IPS-NIHi11 (cell line): ENCODE data around the gene KIF7.
"Not testable (repeated sequence)": the region's sequence is repeated elsewhere in the genome, so short reads cannot be mapped to it uniquely, and the experiment has no call there.

Source experiments
- DNase-seq: peaks from one replicate; pipeline ENCODE4 v3.0.0; 2012; ENCODE audit warnings: mixed read lengths, low spot score

Gene KIF7

GRCh38 chr15:89621547-89621946 lies 33.7 kb downstream of the KIF7 start:
- no peak for DNase-seq

GRCh38 chr15:89616228-89616627 lies 39.0 kb downstream of the KIF7 start:
- no peak for DNase-seq

GRCh38 chr15:89615135-89615534 lies 40.1 kb downstream of the KIF7 start:
- no peak for DNase-seq

DNA sequence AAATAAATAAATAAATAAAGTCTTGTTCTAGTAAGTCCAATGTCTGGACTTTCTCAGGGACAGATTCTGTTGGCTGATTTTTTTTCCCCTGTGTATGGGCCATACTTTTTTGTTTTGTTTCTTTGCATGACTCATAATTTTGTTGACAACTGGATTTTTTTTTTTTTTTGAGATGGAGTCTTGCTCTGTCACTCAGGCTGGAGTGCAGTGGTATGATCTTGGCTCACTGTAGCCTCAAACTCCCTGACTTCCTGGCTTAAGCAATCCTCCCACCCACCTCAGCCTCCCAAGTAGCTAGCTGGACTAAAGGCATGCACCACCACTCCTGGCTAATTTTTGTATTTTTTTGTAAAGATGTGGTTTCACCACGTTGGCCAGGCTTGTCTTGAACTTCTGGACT lies 41.1 kb downstream of the KIF7 start:
- no peak for DNase-seq

DNA sequence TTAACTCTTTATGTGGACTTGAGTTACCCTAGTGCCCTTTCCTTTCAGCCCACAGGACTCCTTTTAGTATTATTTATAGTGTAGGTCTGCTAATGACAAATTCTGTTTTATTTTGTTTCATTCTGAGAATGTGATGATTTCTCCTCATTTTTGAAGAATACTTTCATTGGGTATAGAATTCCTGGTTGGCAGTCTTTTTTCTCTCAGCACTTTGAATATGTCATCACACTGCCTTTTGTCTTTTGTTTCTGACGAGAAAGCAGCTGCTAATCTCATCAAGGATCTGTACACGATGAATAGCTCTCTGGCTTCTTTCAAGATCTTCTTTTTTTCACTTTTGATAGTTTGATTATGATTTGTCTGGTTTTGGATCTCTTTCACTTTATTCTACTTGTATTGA lies 42.2 kb downstream of the KIF7 start:
- no peak for DNase-seq

- no peak for DNase-seq
Observed at GRCh38 chr15:89611317-89611716, 44.0 kb downstream of the KIF7 start.

DNA sequence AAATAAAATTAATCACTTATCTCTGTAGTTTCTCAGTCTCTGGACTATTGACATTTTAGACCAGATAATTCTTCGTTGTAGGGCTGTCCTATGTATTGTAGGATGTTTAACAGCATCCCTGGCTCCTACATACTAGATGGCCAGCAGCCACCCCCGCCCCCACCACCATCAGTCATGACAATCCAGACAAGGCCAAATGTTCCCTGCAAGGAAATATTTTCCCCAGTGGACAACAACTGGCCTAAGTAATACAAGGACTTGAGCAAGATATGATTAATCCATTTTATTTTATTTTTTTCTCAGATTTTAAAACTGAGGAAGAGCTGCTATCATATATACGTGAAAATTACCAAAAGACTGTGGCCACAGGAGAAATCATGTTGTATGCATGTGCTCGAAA lies 56.2 kb downstream of the KIF7 start:
- no peak for DNase-seq

DNA sequence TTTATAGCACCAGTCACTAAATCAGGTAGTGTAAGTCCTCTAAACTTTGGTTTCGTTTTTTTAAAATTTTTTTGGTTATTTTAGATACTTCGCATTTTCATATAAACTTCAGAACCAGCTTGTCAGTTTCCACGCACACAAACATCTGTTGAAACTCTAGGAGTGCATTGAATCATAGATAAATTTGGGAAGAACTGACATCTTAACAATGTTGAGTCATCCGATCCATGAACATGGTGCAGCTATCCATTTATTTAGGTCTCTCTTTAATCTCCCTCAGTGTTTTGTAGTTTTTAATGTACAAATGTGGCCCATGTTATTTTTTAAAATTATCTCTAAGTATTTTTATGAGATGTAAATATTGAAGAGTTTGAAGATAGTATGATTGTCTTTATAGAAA lies 62.2 kb downstream of the KIF7 start:
- no peak for DNase-seq

DNA sequence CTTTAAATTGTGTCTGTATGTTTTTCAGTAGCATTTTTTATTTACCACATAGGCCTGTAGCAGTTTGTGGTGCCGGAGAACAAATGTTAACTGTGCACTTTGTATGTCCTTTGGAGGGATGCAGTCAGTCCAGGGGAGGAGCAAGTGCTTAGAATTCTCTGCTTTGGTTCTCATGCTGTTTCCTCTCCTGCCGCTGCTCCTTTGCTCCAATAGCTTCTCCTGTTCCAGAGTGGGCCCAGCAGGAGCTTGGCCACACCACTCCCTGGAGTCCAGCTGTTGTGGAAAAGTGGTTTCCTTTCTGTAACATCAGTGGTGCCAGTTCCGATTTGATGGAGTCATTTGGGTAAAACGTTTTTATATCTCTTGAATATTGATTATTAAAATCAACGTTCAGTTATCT lies 63.4 kb downstream of the KIF7 start:
- DNase-seq, result no peak

DNA sequence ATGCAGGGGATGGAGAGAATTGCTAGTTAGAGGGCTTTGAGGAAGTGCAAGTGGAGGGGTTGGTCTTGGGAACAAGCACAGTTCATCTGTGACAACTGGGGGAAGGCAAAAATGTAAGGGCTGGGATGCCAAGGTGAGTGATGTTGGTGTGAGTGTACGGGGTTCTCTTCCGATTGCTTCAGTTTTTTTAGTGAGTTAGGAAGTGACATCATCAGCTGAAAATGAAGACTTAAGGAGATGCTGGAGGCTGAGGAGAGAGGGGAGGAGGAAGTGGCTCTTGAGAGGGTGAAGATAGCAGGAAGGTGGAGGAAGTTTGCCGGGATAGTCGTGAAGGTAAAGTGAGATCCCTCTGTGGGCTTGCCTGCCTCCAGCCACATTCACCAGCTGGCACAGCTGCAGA lies 67.3 kb downstream of the KIF7 start:
- no peak for DNase-seq

GRCh38 chr15:89586651-89587050 lies 68.6 kb downstream of the KIF7 start:
- no peak for DNase-seq

DNA sequence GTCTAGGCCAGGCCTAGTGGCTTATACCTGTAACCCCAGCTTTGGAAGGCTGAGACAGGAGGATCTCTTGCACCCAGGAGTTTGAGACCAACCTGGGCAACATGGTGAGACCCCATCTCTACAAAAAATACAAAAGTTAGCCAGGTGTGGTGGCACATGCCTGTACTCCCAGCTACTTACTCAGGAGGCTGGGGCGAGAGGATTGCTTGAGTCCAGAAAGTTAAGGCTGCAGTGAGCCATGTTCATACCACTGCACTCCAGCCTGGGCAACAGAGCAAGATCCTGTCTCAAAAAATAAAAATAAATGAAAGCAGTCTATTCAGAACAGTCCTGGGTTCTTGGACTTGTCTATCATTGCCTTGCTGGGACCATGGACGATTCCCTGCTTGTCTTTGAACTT lies 74.5 kb downstream of the KIF7 start:
- DNase-seq, result not testable (repeated sequence)

- DNase-seq, result no peak
Observed at GRCh38 chr15:89578146-89578545, 77.1 kb downstream of the KIF7 start.
